SHP77 (cell line): ENCODE data around the gene RBFOX2.
"Not testable (repeated sequence)": the region's sequence is repeated elsewhere in the genome, so short reads cannot be mapped to it uniquely, and the experiment has no call there.

Source experiments
- DNase-seq, 2 experiments: peaks; one replicate each; lab custom pipeline; 2025; lab: John Stamatoyannopoulos, UW

RBFOX2 gene

GRCh38 chr22:36008565-36008964 lies 20.1 kb downstream of the RBFOX2 start:
- DNase-seq: no peak

DNA sequence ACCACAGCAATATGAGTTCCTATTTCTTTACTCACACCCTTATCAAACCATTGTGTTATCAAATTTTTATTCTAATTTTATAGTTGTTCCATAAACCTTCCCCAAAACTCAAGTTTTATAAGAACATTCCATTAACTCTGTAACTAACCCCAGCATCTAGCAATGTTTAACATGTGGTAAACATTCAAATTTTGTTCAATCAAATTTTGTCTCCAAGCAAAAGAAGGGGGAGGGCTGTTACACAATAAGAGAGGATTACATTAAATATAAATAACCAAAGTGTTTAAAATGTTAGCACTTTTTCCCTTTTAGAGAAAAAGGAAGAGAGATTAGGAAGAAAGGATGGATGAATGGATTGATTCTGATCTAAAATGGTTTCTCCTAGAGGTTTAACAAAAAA lies 20.5 kb downstream of the RBFOX2 start:
- DNase-seq: no peak

- no peak for DNase-seq
Observed at GRCh38 chr22:36003972-36004674, 24.5 kb downstream of the RBFOX2 start.

GRCh38 chr22:36002718-36003260 lies 25.8 kb downstream of the RBFOX2 start:
- no peak for DNase-seq

GRCh38 chr22:36002084-36002483 lies 26.5 kb downstream of the RBFOX2 start:
- DNase-seq: no peak

DNA sequence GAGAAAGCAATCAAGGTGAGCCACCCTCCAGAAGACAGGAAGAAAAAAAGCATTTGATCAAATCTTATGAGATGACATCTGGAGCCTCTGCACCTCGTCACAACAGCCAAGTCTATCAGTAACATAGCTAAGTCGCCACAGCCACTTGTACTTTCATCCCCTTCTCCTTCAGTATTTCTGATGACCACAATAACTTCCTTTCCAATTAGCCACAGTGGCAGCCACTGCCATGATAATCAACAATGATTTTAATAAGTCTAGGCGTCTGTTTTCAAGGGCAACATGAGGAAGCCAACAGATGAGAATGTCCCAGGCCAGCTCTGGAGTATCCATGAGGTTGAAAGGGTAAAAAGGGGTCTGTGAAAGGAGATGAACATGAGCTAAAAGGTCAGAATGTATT lies 29.9 kb downstream of the RBFOX2 start:
- DNase-seq: no peak

DNA sequence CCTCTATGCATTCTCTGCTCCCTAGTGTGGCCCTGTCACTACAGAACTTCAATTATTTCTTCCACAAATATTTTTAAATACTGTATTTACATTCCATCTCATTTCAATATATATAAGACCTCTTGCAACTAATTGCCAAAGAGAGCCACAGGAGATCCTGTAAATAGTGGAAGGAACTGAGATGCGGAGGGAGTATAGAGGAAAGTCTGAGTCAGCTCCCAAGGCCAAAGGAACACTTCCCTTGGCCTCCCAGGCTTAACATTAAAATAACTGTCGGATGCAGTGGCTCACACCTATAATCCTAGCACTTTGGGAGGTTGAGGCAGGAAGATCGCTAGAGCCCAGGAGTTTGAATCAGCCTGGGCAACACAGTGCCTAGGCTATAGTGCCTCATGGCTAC lies 31.2 kb downstream of the RBFOX2 start:
- DNase-seq: no peak

GRCh38 chr22:35996596-35996995 lies 32.0 kb downstream of the RBFOX2 start:
- no peak for DNase-seq

DNA sequence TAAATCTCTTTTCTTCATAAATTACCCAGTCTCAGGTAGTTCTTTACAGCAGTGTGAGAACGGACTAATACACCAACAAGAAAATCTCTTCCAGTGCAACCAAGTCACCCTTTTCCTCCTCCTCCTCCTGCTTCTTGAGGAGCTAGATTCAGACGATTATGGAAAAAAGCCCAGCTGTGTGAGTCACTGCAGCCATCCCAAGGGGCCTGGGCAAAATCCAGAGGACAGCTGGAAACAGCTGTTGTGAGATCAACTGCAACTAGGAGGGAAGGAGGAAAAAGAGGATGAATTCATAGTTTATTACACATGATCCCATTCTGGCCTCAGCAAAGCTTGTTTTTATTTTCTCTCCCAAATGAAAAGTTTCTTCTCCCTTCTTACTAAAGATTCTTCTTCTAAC lies 32.9 kb downstream of the RBFOX2 start:
- no peak for DNase-seq

GRCh38 chr22:35995348-35995747 lies 33.3 kb downstream of the RBFOX2 start:
- no peak for DNase-seq

DNA sequence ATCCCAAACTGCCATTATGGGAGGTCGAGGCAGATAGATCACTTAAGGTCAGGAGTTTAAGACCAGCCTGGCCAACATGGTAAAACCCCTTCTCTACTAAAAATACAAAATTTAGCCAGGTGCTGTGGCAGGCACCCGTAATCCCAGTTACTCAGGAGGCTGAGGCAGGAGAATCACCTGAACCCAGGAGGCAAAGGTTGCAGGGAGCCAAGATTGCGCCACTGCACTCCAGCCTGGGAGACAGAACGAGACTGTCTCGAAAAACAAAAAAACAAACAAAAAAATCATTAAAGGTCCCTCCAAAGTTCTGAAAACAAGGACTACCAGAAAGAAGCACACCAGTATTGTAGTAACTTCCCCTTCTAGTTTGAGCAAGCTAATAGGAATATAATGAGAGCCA lies 34.9 kb downstream of the RBFOX2 start:
- DNase-seq: not testable (repeated sequence)

DNA sequence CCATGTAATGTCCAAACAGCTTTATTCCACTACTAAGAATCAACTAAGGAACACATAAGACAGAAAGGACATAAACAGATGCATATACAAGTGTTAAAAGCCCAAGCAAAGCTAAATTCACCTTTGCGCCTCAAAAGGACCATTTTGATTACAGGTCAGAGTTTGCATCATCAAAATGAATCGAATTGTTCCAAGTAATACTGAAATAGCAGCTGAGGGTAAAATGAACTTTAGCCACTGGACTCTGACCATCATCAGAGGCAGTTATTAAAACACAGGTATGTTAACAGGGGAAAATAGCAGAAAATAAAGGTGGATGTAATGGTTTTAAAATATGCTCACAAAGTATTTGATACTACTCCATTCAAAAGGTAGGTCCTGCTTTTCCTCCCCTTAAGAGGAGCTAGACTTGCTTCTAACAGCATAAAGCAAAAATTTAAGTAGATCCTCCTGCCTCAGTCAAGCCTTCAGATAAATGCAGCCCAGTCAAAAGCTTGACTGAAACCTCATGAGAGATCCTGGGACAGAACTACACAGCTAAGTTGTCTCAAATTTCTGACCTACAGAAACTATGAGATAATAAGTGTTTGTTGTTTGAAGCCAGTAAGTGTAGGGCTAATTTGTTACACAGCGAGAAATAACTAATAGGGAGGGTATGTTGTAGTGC lies 35.4 kb downstream of the RBFOX2 start:
- no peak for DNase-seq

- DNase-seq: no peak
Observed at GRCh38 chr22:35991168-35991567, 37.5 kb downstream of the RBFOX2 start.

DNA sequence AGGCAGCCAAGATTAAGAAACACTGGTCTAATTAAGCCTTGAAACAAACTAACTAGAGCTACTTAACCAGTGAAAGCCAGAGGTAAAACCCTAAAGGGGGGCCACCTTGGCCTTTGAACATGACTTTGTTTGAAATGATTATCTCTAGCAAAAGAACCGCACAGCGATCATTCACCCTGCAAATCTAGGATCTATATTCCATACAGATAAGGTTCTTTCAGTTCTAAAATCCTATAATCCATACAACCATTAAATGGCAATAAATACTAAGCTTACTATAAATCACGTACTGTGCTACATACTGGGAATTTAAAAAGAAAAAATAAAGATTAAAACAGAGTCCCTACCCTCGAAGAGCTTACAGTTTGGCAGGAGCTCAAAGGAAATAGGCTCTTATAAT lies 40.6 kb downstream of the RBFOX2 start:
- DNase-seq: no peak

GRCh38 chr22:35987487-35987886 lies 41.1 kb downstream of the RBFOX2 start:
- DNase-seq: no peak

DNA sequence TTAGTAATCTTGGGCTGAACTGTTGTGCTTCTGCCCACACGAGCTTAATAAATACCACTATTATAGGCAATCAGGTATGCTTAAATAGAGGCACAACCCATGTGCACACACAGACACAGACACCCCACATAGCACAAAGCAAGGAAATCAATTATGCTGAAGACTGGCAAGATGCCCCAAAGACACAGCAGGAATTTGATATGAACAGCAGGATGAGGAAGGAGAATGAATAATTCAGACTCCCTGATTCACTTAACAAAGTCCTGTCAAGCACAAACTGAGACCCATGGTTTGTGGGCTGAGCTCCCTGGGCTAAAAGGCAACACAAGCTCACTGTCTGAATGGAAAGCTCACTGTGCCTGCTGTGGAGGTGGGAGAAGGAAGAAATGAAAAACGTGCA lies 42.5 kb downstream of the RBFOX2 start:
- DNase-seq: no peak

- no peak for DNase-seq
Observed at GRCh38 chr22:35985371-35985770, 43.3 kb downstream of the RBFOX2 start.

GRCh38 chr22:35984183-35985175 lies 44.1 kb downstream of the RBFOX2 start:
- no peak for DNase-seq

- DNase-seq: no peak
Observed at GRCh38 chr22:35981900-35982299, 46.7 kb downstream of the RBFOX2 start.

DNA sequence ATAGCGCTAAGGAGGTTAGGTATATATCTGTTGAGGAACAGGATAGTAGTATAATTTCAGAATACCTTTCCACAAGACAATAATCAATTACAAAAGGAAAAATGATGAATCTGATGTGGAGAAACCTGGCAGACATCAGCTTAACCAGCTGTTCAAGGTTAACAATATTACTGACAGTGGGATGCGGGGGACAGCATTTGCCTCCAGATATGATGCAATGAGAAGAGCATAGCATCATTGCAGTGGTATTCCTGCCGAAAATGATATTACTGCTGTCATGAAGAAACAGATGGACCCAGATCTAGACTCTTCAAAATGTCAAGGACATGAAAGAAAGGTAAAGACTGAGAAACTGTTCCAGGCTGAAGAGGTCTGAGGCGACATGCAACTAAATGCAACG lies 49.7 kb downstream of the RBFOX2 start:
- DNase-seq: no peak

DNA sequence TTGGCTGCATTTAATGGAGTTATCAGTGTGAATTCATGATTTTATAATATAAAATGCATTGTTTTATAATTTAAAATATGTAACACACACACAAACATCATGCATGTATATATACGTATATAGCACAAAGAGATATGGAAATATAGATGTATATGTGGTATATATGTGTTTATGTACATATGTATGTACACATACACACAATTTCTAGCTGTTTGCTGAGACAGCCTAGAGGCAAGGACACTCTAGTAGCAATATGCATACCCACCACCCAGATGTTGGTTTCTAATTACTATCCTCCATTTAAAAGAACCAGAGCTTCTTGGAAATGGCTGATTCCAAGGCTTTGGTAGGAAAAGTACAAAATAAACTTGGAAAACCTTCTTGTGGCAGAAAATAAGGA lies 50.4 kb downstream of the RBFOX2 start:
- no peak for DNase-seq

DNA sequence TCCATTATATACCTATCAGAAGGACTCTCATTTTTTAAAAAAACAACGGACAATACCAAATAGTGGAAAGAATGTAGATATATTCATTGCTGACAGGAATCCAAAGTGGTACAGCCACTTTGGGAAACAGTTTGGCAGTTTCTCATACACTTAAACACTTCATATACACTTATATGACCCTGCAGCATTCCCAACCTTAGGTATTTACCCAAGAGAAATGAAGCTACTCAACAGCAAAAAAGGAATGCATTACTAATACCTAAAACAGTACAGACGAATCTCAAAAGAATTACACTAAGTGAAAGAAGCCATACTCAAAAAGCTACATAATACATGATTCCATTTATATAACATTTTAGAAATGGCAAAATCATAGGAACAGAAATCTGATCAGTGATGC lies 51.5 kb downstream of the RBFOX2 start:
- DNase-seq: no peak
